ENCODE results near the gene DNAJB2.

DNAJB2 gene

GRCh38 chr2:219261024-219261855, 17.9 kb upstream of the DNAJB2 start:
- no peak for DNase-seq

- no peak for DNase-seq
These were observed 12.9 kb upstream of the DNAJB2 start for GRCh38 chr2:219266232-219266631.

GRCh38 chr2:219266886-219267285, 12.3 kb upstream of the DNAJB2 start:
- no peak for DNase-seq

GRCh38 chr2:219268294-219268693, 10.9 kb upstream of the DNAJB2 start:
- no peak for DNase-seq

GRCh38 chr2:219269362-219270054, 9.7 kb upstream of the DNAJB2 start:
- no peak for DNase-seq

- DNase-seq = no peak
These were observed 9.2 kb upstream of the DNAJB2 start for GRCh38 chr2:219270055-219270372.

- no peak for DNase-seq
These were observed 8.1 kb upstream of the DNAJB2 start for GRCh38 chr2:219271021-219271420.

- no peak for DNase-seq
These were observed 6.8 kb upstream of the DNAJB2 start for GRCh38 chr2:219272356-219272755.

GRCh38 chr2:219272995-219273394, 6.2 kb upstream of the DNAJB2 start:
- no peak for DNase-seq

- DNase-seq = no peak
These were observed 5.2 kb upstream of the DNAJB2 start for GRCh38 chr2:219273937-219274336.

GRCh38 chr2:219274361-219274921, 4.7 kb upstream of the DNAJB2 start:
- DNase-seq = no peak

GRCh38 chr2:219277703-219278654, 1.2 kb upstream of the DNAJB2 start:
- peak; percentile 90 for DNase-seq

- DNase-seq = no peak
These were observed 463 bp upstream of the DNAJB2 start for GRCh38 chr2:219278655-219279150.

- no peak for DNase-seq
These were observed 850 bp downstream of the DNAJB2 start for GRCh38 chr2:219279916-219280516.

- DNase-seq = no peak
These were observed 1.5 kb downstream of the DNAJB2 start for GRCh38 chr2:219280651-219281050.

GRCh38 chr2:219281588-219281987, 2.4 kb downstream of the DNAJB2 start:
- no peak for DNase-seq

- no peak for DNase-seq
These were observed 3.2 kb downstream of the DNAJB2 start for GRCh38 chr2:219282375-219282774.

GRCh38 chr2:219282943-219283581, 3.9 kb downstream of the DNAJB2 start:
- DNase-seq = no peak

GRCh38 chr2:219284501-219285372, 5.6 kb downstream of the DNAJB2 start:
- no peak for DNase-seq

- no peak for DNase-seq
These were observed 6.2 kb downstream of the DNAJB2 start for GRCh38 chr2:219285373-219285735.

- DNase-seq = no peak
These were observed 6.8 kb downstream of the DNAJB2 start for GRCh38 chr2:219285894-219286425.

Data from retina (tissue), 1 donor.